ENCODE measurements around the gene TMEM51.

GRCh38 chr1:15192916-15193550, 39.5 kb downstream of the TMEM51 start:
- TF ChIP-seq POLR2AphosphoS5 (IDR thresholded peaks at IDR 0.05; ENCODE audit: low read depth, low read length), result no peak
- no peak for TF ChIP-seq REST (IDR thresholded peaks at IDR 0.05; ENCODE audit: insufficient read depth in 1 of 2, low read depth in 2 of 2, low read length in 2 of 2)
- no peak for TF ChIP-seq TAF1 (IDR thresholded peaks at IDR 0.05; ENCODE audit: borderline replicate concordance, insufficient read depth, low read length)
- no peak for TF ChIP-seq FOXP2 (optimal IDR thresholded peaks at IDR 0.05; ENCODE audit: borderline replicate concordance, extremely low read depth, extremely low read length, insufficient read depth)
